Choroid plexus epithelial cell (primary cell): ENCODE measurements around the gene HMGN4.
A peak's percentile ranks its signal among the peaks of the same experiment; 100 is the strongest.

Experiments used
- DNase-seq: peaks from one replicate; pipeline ENCODE4 v3.0.0-alpha.2; 2010; ENCODE audit warnings: low read depth
- H3K4me3 ChIP-seq: 2 replicates; pipeline ENCODE4 v1.5.1; 2011; ENCODE audit warnings: low read depth, mild to moderate bottlenecking, control low read depth, low read length, moderate library complexity
- CTCF ChIP-seq: conservative IDR thresholded peaks from 2 replicates; pipeline ENCODE4 v1.5.1; 2011; ENCODE audit warnings: low read depth, mild to moderate bottlenecking, control low read depth, inconsistent platforms, low read length, moderate library complexity

Gene HMGN4

GRCh38 chr6:26537846-26538571, at the start of gene HMGN4:
TSS of gene HMGN4 (plus strand) at chr6:26538366. CDS start at chr6:26545207, 6,841 bp downstream.
- TF ChIP-seq CTCF = no peak

GRCh38 chr6:26489996-26490964, 47.9 kb upstream of the HMGN4 start:
- no peak overlapping the region for H3K4me3 ChIP-seq
- no peak for TF ChIP-seq CTCF

More at GRCh38 chr6:26537846-26538571, at the start of gene HMGN4:
- peak; percentile 96 for DNase-seq
- peak within 1 kb of the TSS; percentile 83 for H3K4me3 ChIP-seq

GRCh38 chr6:26491604-26492003, 46.6 kb upstream of the HMGN4 start:
- no peak for DNase-seq
- no peak overlapping the region for H3K4me3 ChIP-seq
- TF ChIP-seq CTCF = no peak

More at GRCh38 chr6:26489996-26490964, 47.9 kb upstream of the HMGN4 start:
- no peak for DNase-seq

GRCh38 chr6:26493258-26493657, 44.9 kb upstream of the HMGN4 start:
- no peak overlapping the region for H3K4me3 ChIP-seq
- peak; percentile 52 for TF ChIP-seq CTCF
- peak; percentile 70 for DNase-seq

- no peak overlapping the region for H3K4me3 ChIP-seq
- no peak for DNase-seq
- no peak for TF ChIP-seq CTCF
Observed at GRCh38 chr6:26494117-26494516, 44.0 kb upstream of the HMGN4 start.

DNA sequence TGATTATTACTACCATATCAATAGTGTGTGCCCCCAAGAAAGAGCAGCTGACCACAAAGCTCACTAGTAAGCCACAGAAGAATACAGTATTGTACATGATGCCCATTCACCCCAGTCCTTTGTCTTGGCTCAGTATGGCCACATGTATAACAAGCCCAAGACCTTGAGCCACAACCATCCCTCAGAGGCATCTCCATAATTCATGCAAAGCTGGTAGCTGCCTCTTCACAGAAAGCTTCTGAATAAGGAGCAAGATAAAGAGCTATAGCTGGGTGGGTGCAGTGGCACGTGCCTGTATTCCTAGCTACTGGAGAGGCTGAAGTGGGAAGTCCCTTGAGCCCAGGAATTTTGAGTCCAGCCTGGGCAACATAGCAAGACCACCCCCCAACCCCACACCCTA, 42.9 kb upstream of the HMGN4 start:
- TF ChIP-seq CTCF = no peak
- H3K4me3 ChIP-seq = no peak overlapping the region
- no peak for DNase-seq
